Activated CD4-positive, alpha-beta T cell treated with anti-CD3 and anti-CD28 coated beads, Interleukin-2, Interleukin-6, amounts not matched to agents 100 ng/mL and 50 ng/mL, durations not matched to agents 16 hours and 8 hours (primary cell): ENCODE measurements around the gene SYNC.

Experiments
- DNase-seq: peaks from one replicate; pipeline ENCODE4 v3.0.0-alpha.2; 2020

The SYNC gene

GRCh38 chr1:32702599-32703478, at the start of gene SYNC:
Gene SYNC, minus strand, starts transcription at chr1:32702770. Its CDS starts 110 bp downstream, at chr1:32702660.
- DNase-seq, result no peak

DNA sequence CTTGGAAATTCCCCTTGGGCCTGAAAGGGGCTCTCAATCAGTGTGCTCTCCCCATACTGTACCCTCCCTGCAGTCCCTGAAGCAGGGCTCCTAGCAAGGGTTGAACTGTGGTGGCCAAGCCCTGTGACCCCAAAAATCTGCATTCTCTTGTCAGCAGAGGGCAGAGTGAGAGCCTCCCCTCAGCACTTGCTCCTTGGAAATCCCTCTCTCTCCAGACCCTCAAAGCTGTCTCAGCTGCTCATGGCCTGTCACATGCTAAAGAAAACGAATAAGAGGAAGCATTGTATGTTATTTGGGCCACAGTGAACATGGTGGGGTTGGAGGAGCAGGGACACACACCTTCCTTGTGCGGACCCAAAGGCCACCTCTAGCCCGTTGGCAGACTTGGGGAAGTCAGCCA, 47.2 kb upstream of the SYNC start:
- DNase-seq, result no peak

DNA sequence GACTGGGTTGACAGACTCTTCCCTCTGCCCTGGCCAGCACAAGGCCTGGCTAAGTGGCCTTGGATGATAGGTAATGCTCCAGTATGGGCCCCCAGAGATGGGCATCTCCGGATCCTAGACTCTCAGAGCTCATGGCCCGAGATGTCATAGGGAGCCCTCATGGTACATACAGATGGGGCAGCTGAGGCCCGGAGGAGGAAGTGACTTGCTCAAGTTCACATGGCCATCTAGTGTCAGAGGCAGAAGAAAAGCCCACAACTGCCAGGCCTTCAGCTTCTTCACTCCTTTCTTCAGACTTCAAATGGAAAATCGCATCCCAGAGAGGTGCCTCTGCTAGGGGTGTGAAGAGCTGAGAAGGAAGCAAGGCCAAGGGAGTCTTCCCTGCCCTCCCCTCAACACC, 46.8 kb upstream of the SYNC start:
- no peak for DNase-seq

DNA sequence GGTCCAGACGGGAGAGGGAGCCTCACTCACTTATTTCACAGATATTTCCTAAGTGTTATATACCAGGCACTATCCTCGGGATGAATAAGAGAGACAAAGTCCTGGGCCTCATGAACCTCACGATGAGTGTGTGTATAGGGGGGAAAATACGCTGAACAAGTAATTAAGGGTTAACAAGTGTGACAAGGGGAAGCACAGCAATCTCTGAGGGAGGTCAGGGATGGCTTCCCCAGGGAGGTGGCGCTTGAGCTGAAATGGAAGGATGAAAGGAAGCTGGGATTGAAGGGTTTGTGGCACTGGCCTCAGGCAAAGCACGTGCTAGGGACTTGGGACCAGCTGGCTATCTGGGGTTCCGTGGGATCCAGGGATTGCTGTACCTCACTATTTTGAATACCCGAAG, 46.4 kb upstream of the SYNC start:
- no peak for DNase-seq

DNA sequence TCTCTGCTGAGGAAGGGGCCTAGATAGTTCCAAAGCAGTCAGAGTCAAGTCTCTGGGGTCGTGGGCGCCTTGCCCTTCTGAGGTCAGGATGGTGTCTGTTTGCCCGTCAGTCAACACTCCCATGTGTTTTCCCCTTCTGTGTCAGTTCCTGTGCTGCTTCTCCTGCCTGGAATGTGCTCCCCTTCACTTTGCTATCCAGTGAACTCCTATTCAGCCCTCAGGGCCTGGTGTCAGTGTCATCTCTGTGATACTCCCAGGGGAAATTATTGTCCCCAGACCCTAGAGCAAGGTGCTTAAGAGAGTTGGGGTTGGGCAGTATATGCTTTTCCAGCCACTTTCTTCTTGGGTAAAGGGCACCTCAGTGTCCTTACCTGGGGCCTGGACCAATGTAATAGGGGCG, 45.8 kb upstream of the SYNC start:
- DNase-seq, result no peak

DNA sequence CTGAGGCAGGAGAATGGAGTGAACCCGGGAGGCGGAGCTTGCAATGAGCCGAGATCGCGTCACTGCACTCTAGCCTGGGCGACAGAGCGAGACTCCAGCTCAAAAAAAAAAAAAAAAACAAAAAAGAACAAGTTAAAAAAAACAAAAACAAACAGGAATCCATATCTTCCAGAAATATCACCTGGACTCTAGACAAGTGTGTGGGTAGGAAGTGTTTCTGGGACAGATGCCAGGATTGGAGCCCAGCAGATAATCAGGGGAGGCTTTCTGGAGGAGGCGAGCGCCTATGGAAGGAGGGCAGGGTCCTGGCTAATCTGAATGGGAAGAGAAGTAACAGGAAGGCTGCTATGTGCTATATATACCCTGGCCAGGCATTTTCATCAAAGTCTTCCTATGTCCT, 43.6 kb upstream of the SYNC start:
- no peak for DNase-seq

GRCh38 chr1:32744071-32744425, 41.5 kb upstream of the SYNC start:
- DNase-seq, result no peak

- DNase-seq, result no peak
Observed at GRCh38 chr1:32743380-32744070, 41.0 kb upstream of the SYNC start.

DNA sequence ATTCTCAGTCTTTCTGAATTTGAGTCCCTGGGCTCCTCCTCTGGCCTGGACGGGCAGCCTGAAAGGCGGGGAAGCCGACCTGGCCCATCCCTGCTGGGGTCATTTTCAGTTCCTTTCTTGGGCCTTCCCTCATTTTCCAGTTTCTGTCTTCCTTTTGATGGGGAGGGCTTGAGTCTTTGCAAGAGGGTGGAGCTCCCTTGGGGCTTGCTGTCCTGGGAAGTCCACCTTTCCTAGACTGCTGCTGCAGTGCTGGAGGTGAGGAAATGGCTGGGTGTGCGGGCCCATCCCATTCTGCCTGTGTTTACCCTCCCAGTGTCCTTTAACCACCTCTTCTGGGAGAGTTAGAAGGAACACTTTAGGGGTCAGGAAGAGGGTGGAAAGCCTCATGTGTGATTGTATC, 40.4 kb upstream of the SYNC start:
- no peak for DNase-seq

GRCh38 chr1:32742199-32742947, 39.8 kb upstream of the SYNC start:
- no peak for DNase-seq

DNA sequence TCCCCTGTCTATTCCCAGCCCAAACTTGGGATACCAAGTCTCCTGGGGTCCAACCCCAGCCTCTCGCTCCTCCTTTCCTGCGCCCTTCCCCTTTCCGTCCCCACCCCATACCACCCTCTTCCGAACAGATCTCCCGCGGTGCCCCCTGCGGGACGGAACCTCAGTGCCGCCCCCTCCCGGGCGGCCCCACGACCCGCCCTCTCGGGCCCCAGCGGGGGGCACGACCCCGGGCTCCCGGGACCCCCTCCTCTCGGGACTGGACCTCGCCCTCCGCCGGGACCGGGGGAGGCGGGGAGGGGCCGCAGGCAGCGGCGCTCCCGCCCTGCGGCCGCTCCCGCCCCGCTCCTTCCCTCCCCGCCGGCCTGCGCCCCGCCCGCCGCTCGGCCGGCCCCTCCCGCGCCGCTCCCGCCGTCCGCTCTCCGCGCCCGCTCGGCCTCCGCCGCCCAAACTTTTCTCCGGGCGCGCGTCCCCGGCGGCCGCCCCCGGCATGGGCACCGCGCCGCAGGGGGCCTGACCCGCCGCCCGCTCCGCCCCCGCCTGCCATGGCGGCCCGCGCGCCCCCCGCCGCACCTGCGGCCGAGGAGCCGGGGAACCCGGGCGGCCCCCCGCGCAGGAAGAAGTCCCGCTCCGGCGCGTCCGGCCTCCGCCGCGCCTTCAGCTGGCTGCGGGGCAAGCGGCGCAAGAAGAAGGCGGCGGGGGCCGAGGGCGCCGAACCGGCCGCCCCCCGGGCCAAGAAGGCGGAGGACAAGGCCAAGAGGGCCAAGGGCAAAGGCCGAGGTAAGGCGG, 39.0 kb upstream of the SYNC start:
- DNase-seq, result no peak

DNA sequence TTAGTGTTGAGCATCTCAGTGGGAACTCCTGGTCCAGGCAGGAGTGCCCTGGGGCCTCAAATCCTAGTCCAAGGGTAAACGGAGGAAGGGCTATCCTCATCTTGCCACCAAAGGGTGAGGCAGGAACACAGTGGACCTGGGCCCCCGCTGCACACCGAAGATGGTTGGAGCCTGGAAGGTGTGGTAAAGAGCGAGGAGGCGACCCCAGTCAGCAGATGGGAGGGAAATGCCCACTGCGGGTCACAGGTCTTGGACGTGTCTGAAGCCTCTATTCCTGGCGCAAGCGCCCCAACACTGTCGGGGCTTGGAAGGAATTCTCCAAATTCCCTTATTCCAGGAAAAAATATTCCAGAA, 38.5 kb upstream of the SYNC start:
- DNase-seq, result no peak

DNA sequence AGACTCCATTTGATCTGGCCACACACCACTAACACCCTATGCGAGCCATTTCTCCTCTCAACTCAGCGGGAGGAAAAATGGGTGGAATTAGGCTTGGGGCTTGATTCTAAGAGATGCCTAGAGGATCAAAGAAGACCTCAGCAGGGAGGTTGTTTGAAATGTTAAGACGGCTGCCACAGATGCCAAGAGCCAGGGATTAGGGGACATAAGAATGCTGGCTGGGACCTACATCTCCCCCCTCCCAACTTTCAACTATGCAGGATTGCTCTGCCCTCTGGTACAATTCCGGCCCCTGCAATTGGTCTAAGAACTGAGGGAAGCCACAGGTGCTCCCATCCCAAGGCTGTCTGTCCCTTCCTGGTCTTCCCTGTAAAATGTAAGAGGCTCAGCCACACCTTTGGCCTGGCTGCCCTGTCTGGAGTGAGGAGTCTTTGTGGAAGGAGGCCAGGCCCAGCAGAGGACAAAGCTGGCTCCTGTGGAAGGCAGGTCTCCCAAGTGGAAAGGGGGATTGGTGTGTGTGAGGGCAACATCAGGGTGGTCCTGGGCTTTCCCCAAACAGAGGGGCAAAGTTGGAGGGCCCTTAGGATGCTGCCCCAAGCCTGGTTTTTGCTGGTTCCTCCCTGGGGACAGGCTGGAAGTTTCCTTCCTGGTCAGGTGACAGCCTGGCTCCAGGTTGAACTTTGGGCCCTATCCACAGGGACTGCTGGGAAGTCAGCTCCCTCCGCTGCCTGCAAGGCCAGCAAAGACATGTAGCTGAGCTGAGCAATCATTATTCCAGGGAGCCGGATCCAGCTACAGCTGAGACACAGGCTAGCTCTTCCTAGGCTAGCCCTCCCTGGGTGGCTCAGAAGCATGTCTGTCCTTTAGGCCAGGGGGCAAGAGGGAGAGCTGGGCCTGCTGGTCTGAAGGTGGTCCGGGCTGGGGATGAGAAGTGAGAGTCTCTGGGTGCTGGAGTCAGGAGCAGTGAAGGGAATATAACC, 34.5 kb upstream of the SYNC start:
- DNase-seq, result no peak

GRCh38 chr1:32733582-32734321, 31.2 kb upstream of the SYNC start:
- DNase-seq, result no peak

GRCh38 chr1:32729254-32730046, 26.9 kb upstream of the SYNC start:
- DNase-seq, result no peak

GRCh38 chr1:32728413-32729077, 26.0 kb upstream of the SYNC start:
- no peak for DNase-seq

DNA sequence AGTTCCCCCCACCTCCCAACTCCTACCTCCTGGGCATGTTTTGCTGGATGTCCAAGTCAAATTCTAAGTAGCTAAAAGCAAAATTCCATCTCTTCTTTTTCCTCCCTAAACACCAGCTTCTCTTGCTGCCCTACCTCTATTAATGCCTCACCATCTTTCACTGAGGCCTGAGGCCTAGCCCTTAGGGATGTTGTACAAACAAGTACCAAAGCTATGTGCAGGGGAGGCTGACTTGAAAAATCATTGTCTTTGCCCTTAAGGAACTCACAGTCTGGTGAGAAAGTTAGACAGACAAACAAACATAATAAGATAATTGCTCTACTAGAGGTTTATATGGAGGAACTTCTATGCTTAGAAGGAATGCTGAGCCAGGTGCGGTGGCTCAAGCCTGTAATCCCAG, 25.3 kb upstream of the SYNC start:
- DNase-seq, result no peak

GRCh38 chr1:32725615-32725982, 23.0 kb upstream of the SYNC start:
- DNase-seq, result no peak
